PC-9 (cell line): ENCODE data around the gene KIZ.

ENCODE experiments used
- EZH2 ChIP-seq: fragments of 200-600 bp; sonication (generic); IDR thresholded peaks from 2 replicates; pipeline ENCODE4 v1.8.0; 2017; ENCODE audit warnings: antibody characterized with exemption, low read depth
- TF ChIP-seq, protein P1 (sequence below): fragments of 200-600 bp; sonication (generic); conservative IDR thresholded peaks from 2 replicates; pipeline ENCODE4 v1.6.1; 2017; ENCODE audit warnings: mixed run types, antibody characterized with exemption, mild to moderate bottlenecking, moderate library complexity

DNA sequence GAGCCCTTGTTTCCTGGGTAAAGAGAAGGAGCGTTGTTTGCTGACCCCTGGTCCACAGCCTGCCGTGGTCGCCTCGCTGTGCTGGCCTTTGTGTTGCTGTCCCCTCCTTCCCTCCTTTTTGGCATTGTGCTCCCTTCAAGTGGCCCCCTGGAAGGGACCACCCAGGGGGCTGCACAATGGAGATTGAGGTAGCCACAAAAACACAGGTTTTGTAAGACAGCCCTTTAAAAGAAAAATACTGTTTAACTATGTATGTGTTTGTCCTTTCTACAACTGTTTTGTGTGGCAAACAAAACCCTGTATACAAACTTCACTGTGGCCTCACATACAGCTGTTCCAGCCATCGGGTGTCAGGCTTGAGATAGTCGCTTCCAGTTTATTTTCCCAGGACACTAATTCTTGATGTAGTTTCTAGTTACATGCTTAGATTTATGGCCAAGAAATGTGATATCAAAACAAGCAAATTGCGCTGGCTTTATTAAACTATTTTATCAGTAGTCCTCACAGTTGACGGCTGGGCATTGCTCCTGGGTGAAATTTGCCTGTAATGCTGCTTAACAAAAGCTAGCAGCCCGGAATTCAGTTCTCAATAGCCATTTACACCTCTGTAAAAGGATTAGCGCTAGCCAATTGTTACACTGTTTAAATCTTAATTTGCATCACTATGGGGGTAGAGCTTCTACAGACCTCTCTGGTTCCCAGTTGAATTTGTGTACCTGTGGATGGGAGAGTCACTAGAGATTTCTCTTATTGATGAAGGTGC is 64.1 kb downstream of the KIZ start:
- TF ChIP-seq, protein P1, sequence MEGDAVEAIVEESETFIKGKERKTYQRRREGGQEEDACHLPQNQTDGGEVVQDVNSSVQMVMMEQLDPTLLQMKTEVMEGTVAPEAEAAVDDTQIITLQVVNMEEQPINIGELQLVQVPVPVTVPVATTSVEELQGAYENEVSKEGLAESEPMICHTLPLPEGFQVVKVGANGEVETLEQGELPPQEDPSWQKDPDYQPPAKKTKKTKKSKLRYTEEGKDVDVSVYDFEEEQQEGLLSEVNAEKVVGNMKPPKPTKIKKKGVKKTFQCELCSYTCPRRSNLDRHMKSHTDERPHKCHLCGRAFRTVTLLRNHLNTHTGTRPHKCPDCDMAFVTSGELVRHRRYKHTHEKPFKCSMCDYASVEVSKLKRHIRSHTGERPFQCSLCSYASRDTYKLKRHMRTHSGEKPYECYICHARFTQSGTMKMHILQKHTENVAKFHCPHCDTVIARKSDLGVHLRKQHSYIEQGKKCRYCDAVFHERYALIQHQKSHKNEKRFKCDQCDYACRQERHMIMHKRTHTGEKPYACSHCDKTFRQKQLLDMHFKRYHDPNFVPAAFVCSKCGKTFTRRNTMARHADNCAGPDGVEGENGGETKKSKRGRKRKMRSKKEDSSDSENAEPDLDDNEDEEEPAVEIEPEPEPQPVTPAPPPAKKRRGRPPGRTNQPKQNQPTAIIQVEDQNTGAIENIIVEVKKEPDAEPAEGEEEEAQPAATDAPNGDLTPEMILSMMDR, result no peak
- TF ChIP-seq EZH2, result no peak
